ENCODE results near the gene DNAH9.

- no peak for TF ChIP-seq POLR2A (IDR thresholded peaks at IDR 0.05; ENCODE audit: low read depth, low read length)
- no peak for TF ChIP-seq POLR2AphosphoS5 (IDR thresholded peaks at IDR 0.05; ENCODE audit: low read depth, low read length)
- no peak for TF ChIP-seq SPI1 (IDR thresholded peaks at IDR 0.05; ENCODE audit: low read depth, low read length)
- no peak for TF ChIP-seq TAF1 (IDR thresholded peaks at IDR 0.05; ENCODE audit: low read depth, low read length)
- TF ChIP-seq PAX5 (IDR thresholded peaks at IDR 0.05; ENCODE audit: insufficient read depth, low read length, severe bottlenecking) = no peak
- TF ChIP-seq POU2F2 (IDR thresholded peaks at IDR 0.05; ENCODE audit: low read depth, low read length) = no peak
Measured at GRCh38 chr17:11909348-11909747, 311.1 kb downstream of the DNAH9 start.

Data from GM12891 (cell line).